Neutrophil (primary cell): ENCODE results near the gene LTF.
"Not testable (repeated sequence)": the region's sequence is repeated elsewhere in the genome, so short reads cannot be mapped to it uniquely, and the experiment has no call there.

Experiments used
- H3K27ac ChIP-seq: fragments of 200-600 bp; sonication (generic); 2 replicates; pipeline ENCODE4 v1.5.1; 2016; ENCODE audit warnings: mild to moderate bottlenecking, moderate library complexity
- H3K27me3 ChIP-seq: fragments of 200-600 bp; sonication (generic); 2 replicates; pipeline ENCODE4 v1.6.0; 2016; ENCODE audit warnings: mild to moderate bottlenecking
- H3K36me3 ChIP-seq: fragments of 200-600 bp; sonication (generic); 2 replicates; pipeline ENCODE4 v1.5.1; 2017
- H3K4me1 ChIP-seq, 2 experiments: fragments of 200-600 bp in 1 of 2; sonication (generic) in 1 of 2; 1 replicate in 1 of 2; 2 replicates in 1 of 2; pipeline versions ENCODE4 v1.5.1 to v1.6.1; 2013 to 2016; ENCODE audit warnings: low read depth in 1 of 2, low read length in 1 of 2, mild to moderate bottlenecking in 1 of 2, moderate library complexity in 1 of 2; ENCODE audit not compliant: control insufficient read depth in 1 of 2, insufficient read depth in 1 of 2
- H3K4me3 ChIP-seq, 2 experiments: fragments of 200-600 bp in 1 of 2; sonication (generic) in 1 of 2; 1 replicate in 1 of 2; 2 replicates in 1 of 2; pipeline ENCODE4 v1.5.1; 2013 to 2016; ENCODE audit warnings: low read depth in 1 of 2, low read length in 1 of 2, mild to moderate bottlenecking in 1 of 2, moderate library complexity in 1 of 2
- H3K9me3 ChIP-seq: fragments of 200-600 bp; sonication (generic); 2 replicates; pipeline ENCODE4 v1.5.1; 2016
- CTCF ChIP-seq: fragments of 200-600 bp; sonication (generic); IDR thresholded peaks from 2 replicates; pipeline ENCODE4 v1.5.1; 2016; ENCODE audit warnings: antibody characterized with exemption

LTF gene

GRCh38 chr3:46498916-46499519 lies 34.3 kb upstream of the LTF start:
- Histone ChIP-seq H3K4me1 (no peaks in the 10 kb centered on the region), H3K27ac (no peak overlapping the region), H3K4me3 (no peak overlapping the region), H3K9me3 (no peaks in the 10 kb centered on the region), H3K36me3 (no peaks in the 10 kb centered on the region), H3K27me3 (no peaks in the 10 kb centered on the region)
- TF ChIP-seq CTCF = no peak

- no peak within 1 kb of the TSS for H3K27ac ChIP-seq
- no peak within 1 kb of the TSS for H3K4me3 ChIP-seq
Measured at GRCh38 chr3:46497556-46498265, 33.0 kb upstream of the LTF start, which contains the start of gene RTP3. Gene RTP3 (plus strand): TSS chr3:46497976. CDS start chr3:46498063, 87 bp downstream.

GRCh38 chr3:46496746-46497555 lies 32.2 kb upstream of the LTF start:
- Histone ChIP-seq H3K4me1 (no peaks in the 10 kb centered on the region), H3K27me3 (no peaks in the 10 kb centered on the region), H3K4me3 (no peak overlapping the region), H3K9me3 (no peaks in the 10 kb centered on the region), H3K27ac (no peak overlapping the region), H3K36me3 (no peaks in the 10 kb centered on the region)
- TF ChIP-seq CTCF = no peak

More at GRCh38 chr3:46497556-46498265, 33.0 kb upstream of the LTF start, which contains the start of gene RTP3:
- Histone ChIP-seq H3K4me1 (no peaks in the 10 kb centered on the region), H3K36me3 (no peaks in the 10 kb centered on the region), H3K9me3 (no peaks in the 10 kb centered on the region), H3K27me3 (no peaks in the 10 kb centered on the region)
- TF ChIP-seq CTCF = no peak

GRCh38 chr3:46495901-46496456 lies 31.3 kb upstream of the LTF start:
- H3K36me3 ChIP-seq = no peaks in the 10 kb centered on the region
- H3K4me3 ChIP-seq = no peak overlapping the region
- no peaks in the 10 kb centered on the region for H3K9me3 ChIP-seq
- no peaks in the 10 kb centered on the region for H3K27me3 ChIP-seq
- no peak for TF ChIP-seq CTCF
- no peak overlapping the region for H3K27ac ChIP-seq
- H3K4me1 ChIP-seq = no peaks in the 10 kb centered on the region

- not testable (repeated sequence) for H3K27me3 ChIP-seq, H3K9me3 ChIP-seq, H3K27ac ChIP-seq, H3K4me3 ChIP-seq, H3K4me1 ChIP-seq, H3K36me3 ChIP-seq
Measured at GRCh38 chr3:46494491-46494890, 29.8 kb upstream of the LTF start.
